ENCODE results near the gene CLIP2.
"Not testable (repeated sequence)": the region's sequence is repeated elsewhere in the genome, so short reads cannot be mapped to it uniquely, and the experiment has no call there.

Gene CLIP2

GRCh38 chr7:74332373-74333176, 43.4 kb downstream of the CLIP2 start:
- no peak for DNase-seq (ENCODE audit: low read depth)

DNA sequence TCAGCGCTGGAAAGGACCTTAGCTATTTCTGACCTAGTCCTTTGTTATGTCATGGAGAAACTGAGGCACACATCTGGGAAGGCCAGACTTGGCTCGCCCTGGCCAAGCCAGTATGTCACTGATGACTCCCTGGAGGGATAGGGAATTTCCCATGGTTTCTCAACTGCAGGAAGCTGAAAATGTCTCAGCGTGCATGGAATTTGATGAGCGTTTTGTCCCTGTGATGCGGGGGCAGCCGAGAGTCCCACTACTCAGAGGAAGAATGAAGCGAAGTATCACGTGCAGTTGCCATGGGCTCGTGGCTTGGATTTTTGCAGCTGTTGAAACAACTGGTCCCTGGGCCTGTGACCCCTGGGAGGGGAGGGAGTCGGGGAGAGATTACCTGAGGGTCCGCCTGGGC, 44.8 kb downstream of the CLIP2 start:
- DNase-seq (ENCODE audit: low read depth): no peak

GRCh38 chr7:74337926-74338325, 48.7 kb downstream of the CLIP2 start:
- no peak for DNase-seq (ENCODE audit: low read depth)

- DNase-seq (ENCODE audit: low read depth): no peak
These were observed 49.3 kb downstream of the CLIP2 start for GRCh38 chr7:74338366-74339108.

DNA sequence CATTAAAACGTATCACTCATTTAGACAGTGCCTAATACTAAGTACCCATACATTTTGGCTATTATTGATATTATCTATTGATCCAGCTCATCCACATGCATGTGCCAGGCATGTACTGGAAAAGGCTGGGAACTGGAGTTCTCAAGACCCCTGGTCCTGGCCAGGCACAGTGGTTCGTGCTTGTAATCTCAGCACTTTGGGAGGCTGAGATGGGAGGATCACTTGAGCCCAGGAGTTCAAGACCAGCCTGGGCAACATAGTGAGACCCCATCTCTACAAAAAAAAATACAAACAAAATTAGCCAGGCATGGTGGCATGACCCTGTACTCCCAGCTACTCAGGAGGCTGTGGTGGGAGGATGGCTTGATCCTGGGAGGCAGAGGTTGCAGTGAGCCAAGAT, 50.4 kb downstream of the CLIP2 start:
- not testable (repeated sequence) for DNase-seq (ENCODE audit: low read depth)

DNA sequence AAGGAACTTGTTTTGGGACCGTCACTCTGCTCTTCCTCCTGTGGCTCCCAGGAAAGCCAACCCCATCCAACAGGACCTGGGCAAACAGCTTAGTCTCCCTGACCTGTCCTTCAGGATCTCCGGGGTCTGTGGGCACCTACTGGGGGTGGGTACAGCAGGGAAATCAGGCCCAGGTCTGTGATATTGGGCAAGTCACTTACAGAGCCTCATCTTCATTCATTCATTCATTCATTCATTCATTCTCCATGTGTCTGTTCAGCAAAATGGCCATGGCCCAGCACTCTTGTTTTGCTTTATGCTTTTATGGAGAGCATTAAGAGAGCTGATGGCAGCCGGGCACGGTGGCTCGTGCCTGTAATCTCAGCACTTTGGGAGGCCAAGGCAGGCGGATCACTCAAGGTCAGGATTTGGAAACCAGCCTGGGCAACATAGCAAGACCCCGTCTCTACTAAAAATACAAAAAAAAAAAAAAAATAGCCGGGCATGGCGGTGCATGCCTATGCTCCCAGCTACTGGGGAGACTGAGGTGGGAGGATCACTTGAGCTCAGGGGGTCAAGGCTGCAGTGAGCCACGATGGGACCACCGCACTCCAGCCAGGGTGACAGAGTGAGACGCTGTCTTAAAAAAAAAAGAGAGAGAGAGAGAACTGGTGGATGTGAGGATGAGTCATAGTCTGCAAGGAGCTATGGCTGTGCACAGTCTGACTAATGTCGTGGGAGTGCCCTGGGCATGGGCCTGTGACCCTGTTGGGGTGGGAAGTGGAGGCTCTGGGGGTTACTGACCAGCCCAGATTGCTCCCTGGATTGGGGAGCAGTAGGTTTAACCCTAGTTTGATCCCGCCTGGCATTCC, 54.3 kb downstream of the CLIP2 start:
- no peak for DNase-seq (ENCODE audit: low read depth)

GRCh38 chr7:74344132-74344496, 54.9 kb downstream of the CLIP2 start:
- no peak for DNase-seq (ENCODE audit: low read depth)

DNA sequence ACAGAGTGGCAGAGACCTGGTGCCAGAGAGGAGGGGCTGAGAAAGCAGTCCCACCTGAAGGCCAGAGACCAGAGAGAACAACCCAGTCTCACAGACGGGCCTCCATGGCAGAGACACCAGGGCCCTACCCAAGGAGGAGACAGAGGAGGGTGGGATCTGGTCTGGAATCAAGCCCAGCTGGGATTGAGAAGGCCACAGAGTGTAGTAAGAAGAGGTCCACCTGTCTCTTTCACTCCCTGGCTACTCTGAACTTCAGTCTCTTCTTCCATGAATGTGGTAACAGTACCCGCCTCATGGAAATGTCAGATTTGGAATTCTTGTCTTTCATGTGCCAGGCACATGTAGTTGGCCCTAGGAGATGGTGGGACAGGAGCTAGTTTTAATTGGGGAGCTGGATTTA, 55.6 kb downstream of the CLIP2 start:
- DNase-seq (ENCODE audit: low read depth): no peak

DNA sequence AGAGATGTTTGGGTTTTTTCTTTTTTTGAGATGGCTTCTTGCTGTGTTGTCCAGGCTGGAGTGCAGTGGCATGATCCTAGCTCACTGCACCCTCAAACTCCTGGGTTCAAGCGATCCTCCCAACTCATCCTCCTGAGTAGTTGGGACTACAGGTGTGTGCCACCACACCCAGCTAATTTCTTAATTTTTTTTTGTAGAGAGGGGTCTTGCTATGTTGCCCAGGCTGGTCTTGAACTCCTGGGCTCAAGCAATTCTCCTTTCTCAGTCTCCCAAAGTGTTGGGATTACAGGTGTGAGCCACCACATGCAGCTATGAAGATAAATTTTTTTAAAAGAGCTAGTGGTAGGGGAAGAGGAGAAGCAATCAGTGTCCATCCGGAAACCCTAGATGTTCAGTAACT, 56.8 kb downstream of the CLIP2 start:
- DNase-seq (ENCODE audit: low read depth): no peak

- no peak for DNase-seq (ENCODE audit: low read depth)
These were observed 60.4 kb downstream of the CLIP2 start for GRCh38 chr7:74349621-74350020.

DNA sequence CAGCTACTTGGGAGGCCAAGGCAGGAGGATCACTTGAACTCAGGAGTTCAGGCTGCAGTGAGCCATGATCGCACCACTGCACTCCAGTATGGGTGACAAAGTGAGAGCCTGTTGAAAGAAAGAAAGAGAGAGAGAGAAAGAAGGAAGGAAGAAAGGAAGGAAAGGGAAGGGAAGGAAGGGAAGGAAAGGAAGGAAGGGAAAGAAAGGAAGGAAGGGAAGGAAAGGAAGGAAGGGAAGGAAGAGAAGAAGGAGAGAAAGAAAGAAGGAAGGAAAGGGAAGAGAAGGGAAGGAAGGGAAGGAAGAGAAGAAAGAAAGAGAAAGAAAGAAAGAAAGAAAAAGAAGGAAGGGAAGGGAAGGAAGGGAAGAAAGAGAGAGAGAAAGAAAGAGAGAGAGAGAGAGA, 61.5 kb downstream of the CLIP2 start:
- DNase-seq (ENCODE audit: low read depth): no peak

DNA sequence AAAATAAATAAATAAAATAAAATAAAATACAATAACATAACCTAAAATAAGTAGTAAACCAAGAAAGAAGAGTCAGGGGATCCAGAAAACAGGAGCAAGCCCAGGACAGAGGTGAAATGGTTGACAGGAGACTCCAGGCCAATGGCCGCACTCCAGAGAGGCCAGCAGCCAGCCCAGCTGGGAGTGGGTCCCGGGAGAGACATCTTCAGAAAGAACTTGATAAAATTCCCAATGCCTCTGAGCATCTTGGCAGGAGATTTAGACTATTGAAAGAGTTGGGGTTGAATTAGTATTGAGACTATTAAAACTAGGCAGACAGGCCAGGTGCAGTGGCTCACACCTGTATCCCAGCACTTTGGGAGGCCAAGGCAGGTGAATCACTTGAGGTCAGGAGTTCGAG, 62.6 kb downstream of the CLIP2 start:
- DNase-seq (ENCODE audit: low read depth): no peak

DNA sequence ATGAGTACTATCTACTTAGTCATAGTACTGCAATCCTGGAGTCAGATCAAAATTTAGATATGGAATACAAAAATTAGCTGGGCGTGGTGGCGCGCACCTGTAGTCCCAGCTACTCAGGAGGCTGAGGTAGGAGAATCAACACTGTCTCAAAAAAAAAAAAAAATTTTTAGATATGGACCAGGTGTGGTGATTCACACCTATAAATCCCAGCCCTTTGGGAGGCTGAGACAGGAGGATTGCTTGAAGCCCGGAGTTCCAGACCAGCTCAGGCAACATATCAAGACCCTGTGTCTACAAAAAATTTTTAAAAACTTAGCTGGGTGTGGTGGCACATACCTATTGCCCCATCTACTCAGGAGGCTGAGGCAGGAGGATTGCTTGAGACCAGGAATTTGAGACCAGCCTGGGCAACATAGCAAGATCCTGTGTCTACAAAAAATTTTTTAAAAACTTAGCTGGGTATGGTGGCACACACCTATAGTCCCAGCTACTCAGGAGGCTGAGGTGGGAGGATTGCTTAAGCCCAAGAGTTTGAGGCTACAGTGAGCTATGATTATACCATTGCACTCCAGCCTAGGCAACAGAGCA, 63.4 kb downstream of the CLIP2 start:
- not testable (repeated sequence) for DNase-seq (ENCODE audit: low read depth)

- DNase-seq (ENCODE audit: low read depth): no peak
These were observed 64.8 kb downstream of the CLIP2 start for GRCh38 chr7:74354009-74354408.

- no peak for DNase-seq (ENCODE audit: low read depth)
These were observed 65.9 kb downstream of the CLIP2 start for GRCh38 chr7:74355091-74355490.

- no peak for DNase-seq (ENCODE audit: low read depth)
These were observed 67.5 kb downstream of the CLIP2 start for GRCh38 chr7:74356589-74357315.

DNA sequence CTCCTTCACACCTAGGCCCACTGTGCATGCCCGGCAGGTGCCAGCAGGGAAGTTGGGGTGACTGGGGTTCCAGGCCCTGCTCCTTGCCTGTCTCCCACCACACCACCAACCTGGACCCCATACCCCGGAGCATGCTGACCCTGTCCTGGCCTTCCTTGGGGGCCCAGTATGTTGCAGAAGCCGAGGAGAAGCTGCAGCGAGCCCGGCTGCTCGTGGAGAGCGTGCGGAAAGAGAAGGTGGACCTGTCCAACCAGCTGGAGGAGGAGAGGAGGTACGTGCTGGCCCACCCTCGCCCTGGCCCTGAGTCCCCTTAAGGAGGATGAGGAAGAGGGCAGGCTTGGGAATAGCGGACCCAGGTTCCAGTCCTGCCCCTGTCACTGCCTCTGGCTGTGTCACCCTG, 70.8 kb downstream of the CLIP2 start:
- no peak for DNase-seq (ENCODE audit: low read depth)

GRCh38 chr7:74362266-74362665, 73.1 kb downstream of the CLIP2 start:
- DNase-seq (ENCODE audit: low read depth): no peak

- DNase-seq (ENCODE audit: low read depth): no peak
These were observed 74.9 kb downstream of the CLIP2 start for GRCh38 chr7:74364061-74364460.

- DNase-seq (ENCODE audit: low read depth): no peak
These were observed 76.3 kb downstream of the CLIP2 start for GRCh38 chr7:74365322-74366022.

All from T-helper 22 cell (primary cell).